ENCODE measurements around the gene NAV2.

GRCh38 chr11:19949606-19950005 lies 237.0 kb downstream of the NAV2 start:
- no peak for TF ChIP-seq GLIS3 (CRISPR knock-in tag; IDR thresholded peaks at IDR 0.05)
- no peak for TF ChIP-seq TOX (CRISPR knock-in tag; IDR thresholded peaks at IDR 0.05; ENCODE audit: borderline replicate concordance)
- no peak for TF ChIP-seq ZNF70 (CRISPR knock-in tag; IDR thresholded peaks at IDR 0.05)
- no peak for TF ChIP-seq PPARA (CRISPR knock-in tag; IDR thresholded peaks at IDR 0.05; ENCODE audit: borderline replicate concordance)
- no peak for TF ChIP-seq TCF4 (CRISPR knock-in tag; IDR thresholded peaks at IDR 0.05; ENCODE audit: borderline replicate concordance)

Data from SK-N-SH treated with all-trans-retinoic acid at 6 μM for 48 hours (cell line).